Measurements from ENCODE around the gene RAPGEF1. TPM values are rescaled to one million over a fixed set of nuclear protein-coding genes. Genes with fewer than 3 reads are reported as not detected.
A peak's percentile ranks its signal among the peaks of the same experiment; 100 is the strongest.

The RAPGEF1 gene
- total RNA-seq, 2 experiments from 2014 or later = 118 to 243 TPM

DNA sequence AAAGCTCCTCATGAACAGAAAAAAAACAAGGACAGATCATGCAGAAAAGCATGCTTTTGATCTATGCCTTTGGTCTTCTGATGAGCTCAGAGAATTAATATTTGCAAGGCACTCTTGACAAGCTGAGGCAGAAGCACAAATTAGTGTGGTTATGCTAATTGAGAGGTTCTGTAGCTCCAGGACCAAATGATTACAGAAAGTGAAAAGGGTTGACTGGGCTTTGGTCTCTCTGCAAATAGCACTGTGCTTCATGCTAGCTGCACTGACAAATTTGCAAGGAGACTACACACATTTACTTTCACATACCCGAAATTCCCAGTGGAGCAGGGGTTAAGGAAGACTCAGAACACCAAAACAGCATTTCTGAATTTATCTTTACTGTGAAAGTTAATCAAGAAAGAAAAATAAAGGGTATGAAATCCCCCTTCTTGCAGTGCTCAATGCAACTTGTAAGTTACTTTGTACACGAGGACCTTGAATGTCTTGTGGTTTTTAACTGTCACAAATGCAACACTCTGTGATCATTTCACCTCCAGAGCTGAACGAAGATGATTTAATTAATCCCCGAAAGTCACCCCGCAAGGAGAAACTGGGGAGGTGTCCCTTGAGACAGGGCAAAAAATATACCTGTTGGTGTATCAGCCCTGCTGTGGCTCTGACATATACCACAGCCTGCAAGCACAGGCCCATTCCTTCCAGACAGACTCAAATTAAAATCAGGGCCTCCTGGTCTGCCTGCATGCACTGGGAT is 11.9 kb downstream of the RAPGEF1 start:
- Histone ChIP-seq H3K79me2 (ENCODE audit: insufficient read depth, low read depth, low read length) (peaks cover 87% of the 10 kb centered on the region), H3K36me3 (ENCODE audit: insufficient read depth, low read length) (peaks cover 41% of the 10 kb centered on the region), H3K9me2 (ENCODE audit: insufficient read depth, low read length) (no peaks in the 10 kb centered on the region), H3K9me3 (ENCODE audit: low read length) (no peaks in the 10 kb centered on the region; the same call in 1 of the 2 replicates), H3K27ac (ENCODE audit: low read depth, low read length, poor library complexity, severe bottlenecking) (peak overlapping the region; percentile 100), H3K4me1 (ENCODE audit: insufficient read depth, low read length, poor library complexity, severe bottlenecking) (peaks cover 99% of the 10 kb centered on the region), H3K4me3 (ENCODE audit: low read depth, low read length, poor library complexity, severe bottlenecking) (peak overlapping the region; percentile 62), H2AFZ (ENCODE audit: low read length) (no peak overlapping the region), H3K4me2 (ENCODE audit: low read length) (peak overlapping the region; percentile 93), H4K20me1 (ENCODE audit: insufficient read depth, low read length) (no peaks in the 10 kb centered on the region)
- no TSS peak for BruUV-seq (replicated peaks)
- intact Hi-C loops (cut with micrococcal nuclease; ENCODE audit: unreplicated experiment) = loop anchor here (2.0 kb wide), 1 partner anchor 71 kb away; no protein-coding TSS in a partner anchor
- ChIA-PET POLR2A (interaction anchor here (0.5 to 16.0 kb wide), 13 partner anchors 9 to 126 kb away, joined by 3 to 347 read pairs (median 4); partner anchors contain the start of gene RAPGEF1), CTCF (ENCODE audit: unreplicated experiment) (interaction anchor here (0.5 to 2.5 kb wide), 6 partner anchors 9 to 53 kb away, joined by 3 to 11 read pairs (median 4); no protein-coding TSS in a partner anchor)
- peak; percentile 52 for DNase-seq (ENCODE audit: low spot score)
- TF ChIP-seq, protein P1, sequence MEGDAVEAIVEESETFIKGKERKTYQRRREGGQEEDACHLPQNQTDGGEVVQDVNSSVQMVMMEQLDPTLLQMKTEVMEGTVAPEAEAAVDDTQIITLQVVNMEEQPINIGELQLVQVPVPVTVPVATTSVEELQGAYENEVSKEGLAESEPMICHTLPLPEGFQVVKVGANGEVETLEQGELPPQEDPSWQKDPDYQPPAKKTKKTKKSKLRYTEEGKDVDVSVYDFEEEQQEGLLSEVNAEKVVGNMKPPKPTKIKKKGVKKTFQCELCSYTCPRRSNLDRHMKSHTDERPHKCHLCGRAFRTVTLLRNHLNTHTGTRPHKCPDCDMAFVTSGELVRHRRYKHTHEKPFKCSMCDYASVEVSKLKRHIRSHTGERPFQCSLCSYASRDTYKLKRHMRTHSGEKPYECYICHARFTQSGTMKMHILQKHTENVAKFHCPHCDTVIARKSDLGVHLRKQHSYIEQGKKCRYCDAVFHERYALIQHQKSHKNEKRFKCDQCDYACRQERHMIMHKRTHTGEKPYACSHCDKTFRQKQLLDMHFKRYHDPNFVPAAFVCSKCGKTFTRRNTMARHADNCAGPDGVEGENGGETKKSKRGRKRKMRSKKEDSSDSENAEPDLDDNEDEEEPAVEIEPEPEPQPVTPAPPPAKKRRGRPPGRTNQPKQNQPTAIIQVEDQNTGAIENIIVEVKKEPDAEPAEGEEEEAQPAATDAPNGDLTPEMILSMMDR (conservative IDR thresholded peaks at IDR 0.05; ENCODE audit: low read length) = no peak
- TF ChIP-seq EZH2phosphoT487 (IDR thresholded peaks at IDR 0.05; ENCODE audit: borderline replicate concordance, low read depth, low read length) = no peak

DNA sequence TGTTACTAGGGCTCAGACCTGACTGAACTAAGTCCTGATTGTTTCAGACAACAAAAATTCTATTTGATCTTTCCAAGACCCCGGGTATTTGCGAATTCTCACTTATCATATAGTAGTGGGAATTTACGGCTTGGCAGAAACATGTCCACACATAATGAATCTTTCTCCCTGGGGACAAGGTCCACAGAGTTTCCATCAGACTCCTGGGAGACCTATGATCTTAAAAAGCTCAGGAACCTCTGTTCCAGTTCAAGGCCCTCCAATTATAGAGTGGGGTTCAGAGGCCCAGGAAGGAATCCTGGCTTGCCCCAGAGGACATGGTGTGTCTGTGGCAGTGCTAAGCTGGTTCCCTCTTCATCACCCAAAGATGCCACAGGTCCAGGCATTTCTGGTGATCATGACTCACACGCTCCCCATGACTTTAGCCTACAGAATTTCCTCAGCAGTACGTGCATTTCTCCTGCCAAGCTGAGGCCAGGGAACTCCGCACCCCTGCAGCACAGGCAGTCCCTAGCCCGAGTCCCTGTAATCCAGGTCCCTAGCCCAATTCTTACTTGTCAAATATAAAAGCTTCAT is 12.6 kb downstream of the RAPGEF1 start:
- peak overlapping the region; percentile 62 for H3K4me3 ChIP-seq (ENCODE audit: low read depth, low read length, poor library complexity, severe bottlenecking)
- peak overlapping the region; percentile 93 for H3K4me2 ChIP-seq (ENCODE audit: low read length)
- CTCF ChIA-PET (ENCODE audit: unreplicated experiment) = interaction anchor here (0.9 to 2.5 kb wide), 3 partner anchors 16 to 53 kb away, joined by 3 to 11 read pairs (median 5); no protein-coding TSS in a partner anchor
- H3K4me1 ChIP-seq (ENCODE audit: insufficient read depth, low read length, poor library complexity, severe bottlenecking) = peaks cover 99% of the 10 kb centered on the region
- H4K20me1 ChIP-seq (ENCODE audit: insufficient read depth, low read length) = 0 out of 2 replicates have a peak, but pooled peaks cover 1% of the 10 kb centered on the region
- intact Hi-C loops (cut with micrococcal nuclease; ENCODE audit: unreplicated experiment) = no loop called here
- peak overlapping the region; percentile 100 for H3K27ac ChIP-seq (ENCODE audit: low read depth, low read length, poor library complexity, severe bottlenecking)
- TF ChIP-seq, protein P1 (conservative IDR thresholded peaks at IDR 0.05; ENCODE audit: low read length) = no peak
- no peak for TF ChIP-seq EZH2phosphoT487 (IDR thresholded peaks at IDR 0.05; ENCODE audit: borderline replicate concordance, low read depth, low read length)
- no peaks in the 10 kb centered on the region; the same call in 1 of the 2 replicates for H3K9me3 ChIP-seq (ENCODE audit: low read length)
- H3K9me2 ChIP-seq (ENCODE audit: insufficient read depth, low read length) = no peaks in the 10 kb centered on the region
- POLR2A ChIA-PET = interaction anchor here (0.6 to 16.0 kb wide), 11 partner anchors 10 to 68 kb away, joined by 3 to 347 read pairs (median 4); partner anchors contain the start of gene RAPGEF1
- BruUV-seq (replicated peaks) = no TSS peak
- no peak for DNase-seq (ENCODE audit: low spot score)
- peaks cover 87% of the 10 kb centered on the region for H3K79me2 ChIP-seq (ENCODE audit: insufficient read depth, low read depth, low read length)
- peaks cover 43% of the 10 kb centered on the region for H3K36me3 ChIP-seq (ENCODE audit: insufficient read depth, low read length)
- H2AFZ ChIP-seq (ENCODE audit: low read length) = no peak overlapping the region
